ENCODE data around the gene CENPVL3.

DNA sequence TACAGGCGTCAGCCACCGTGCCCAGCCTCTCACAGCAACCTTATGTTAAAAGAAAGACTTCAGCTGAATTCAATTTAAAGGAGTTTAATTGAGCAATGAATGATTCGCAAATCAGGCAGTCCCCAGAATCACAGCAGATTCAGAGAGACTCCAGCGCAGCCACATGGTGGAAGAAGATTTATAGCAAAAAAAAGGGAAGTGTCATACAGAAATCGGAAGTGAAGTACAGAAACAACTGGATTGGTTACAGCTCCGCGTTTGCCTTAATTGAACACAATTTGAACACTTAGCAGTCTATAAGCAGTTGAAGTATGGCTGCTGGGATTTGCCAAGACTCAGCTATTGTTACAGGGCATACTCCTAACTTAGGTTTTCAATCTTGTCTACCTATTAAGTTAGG, 19.8 kb downstream of the CENPVL3 start:
- TF ChIP-seq, protein P1, sequence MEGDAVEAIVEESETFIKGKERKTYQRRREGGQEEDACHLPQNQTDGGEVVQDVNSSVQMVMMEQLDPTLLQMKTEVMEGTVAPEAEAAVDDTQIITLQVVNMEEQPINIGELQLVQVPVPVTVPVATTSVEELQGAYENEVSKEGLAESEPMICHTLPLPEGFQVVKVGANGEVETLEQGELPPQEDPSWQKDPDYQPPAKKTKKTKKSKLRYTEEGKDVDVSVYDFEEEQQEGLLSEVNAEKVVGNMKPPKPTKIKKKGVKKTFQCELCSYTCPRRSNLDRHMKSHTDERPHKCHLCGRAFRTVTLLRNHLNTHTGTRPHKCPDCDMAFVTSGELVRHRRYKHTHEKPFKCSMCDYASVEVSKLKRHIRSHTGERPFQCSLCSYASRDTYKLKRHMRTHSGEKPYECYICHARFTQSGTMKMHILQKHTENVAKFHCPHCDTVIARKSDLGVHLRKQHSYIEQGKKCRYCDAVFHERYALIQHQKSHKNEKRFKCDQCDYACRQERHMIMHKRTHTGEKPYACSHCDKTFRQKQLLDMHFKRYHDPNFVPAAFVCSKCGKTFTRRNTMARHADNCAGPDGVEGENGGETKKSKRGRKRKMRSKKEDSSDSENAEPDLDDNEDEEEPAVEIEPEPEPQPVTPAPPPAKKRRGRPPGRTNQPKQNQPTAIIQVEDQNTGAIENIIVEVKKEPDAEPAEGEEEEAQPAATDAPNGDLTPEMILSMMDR (conservative IDR thresholded peaks at IDR 0.05; ENCODE audit: low read depth, low read length) = no peak
- TF ChIP-seq, protein P2, sequence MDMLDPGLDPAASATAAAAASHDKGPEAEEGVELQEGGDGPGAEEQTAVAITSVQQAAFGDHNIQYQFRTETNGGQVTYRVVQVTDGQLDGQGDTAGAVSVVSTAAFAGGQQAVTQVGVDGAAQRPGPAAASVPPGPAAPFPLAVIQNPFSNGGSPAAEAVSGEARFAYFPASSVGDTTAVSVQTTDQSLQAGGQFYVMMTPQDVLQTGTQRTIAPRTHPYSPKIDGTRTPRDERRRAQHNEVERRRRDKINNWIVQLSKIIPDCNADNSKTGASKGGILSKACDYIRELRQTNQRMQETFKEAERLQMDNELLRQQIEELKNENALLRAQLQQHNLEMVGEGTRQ (IDR thresholded peaks at IDR 0.05; ENCODE audit: low read depth, low read length) = no peak
- no peak for TF ChIP-seq RAD21 (IDR thresholded peaks at IDR 0.05; ENCODE audit: low read length)
- no peak for TF ChIP-seq POLR2A (IDR thresholded peaks at IDR 0.05; ENCODE audit: low read depth, low read length)
- no peak for TF ChIP-seq SMC3 (IDR thresholded peaks at IDR 0.05; ENCODE audit: low read depth, low read length)
- TF ChIP-seq MAFK (IDR thresholded peaks at IDR 0.05; ENCODE audit: low read depth, low read length) = no peak
- no peak for TF ChIP-seq CEBPB (IDR thresholded peaks at IDR 0.05; ENCODE audit: low read depth, low read length)
- TF ChIP-seq RFX5 (IDR thresholded peaks at IDR 0.05; ENCODE audit: low read depth, low read length) = no peak

All from IMR-90 (cell line).